ENCODE results near the gene ZNF579. TPM values are rescaled to one million over a fixed set of nuclear protein-coding genes. Genes with fewer than 3 reads are reported as not detected.
A peak's percentile ranks its signal among the peaks of the same experiment; 100 is the strongest.

Gene ZNF579
- total RNA-seq, 1 experiment from 2014 or later, result 19.9 TPM

- H3K27me3 ChIP-seq (ENCODE audit: insufficient read depth, low read length), result no peaks in the 10 kb centered on the region
- H3K9me3 Mint-ChIP-seq, result no peaks in the 10 kb centered on the region
- DNase-seq, result no peak
- no peak overlapping the region for H2BK5ac ChIP-seq (ENCODE audit: insufficient read length, low read length)
- no peak overlapping the region for H2AFZ ChIP-seq (ENCODE audit: low read length)
- H3K23me2 ChIP-seq (ENCODE audit: insufficient read length, low read depth, low read length, poor library complexity, severe bottlenecking), result peaks cover 3% of the 10 kb centered on the region
- peaks cover 3% of the 10 kb centered on the region for H3K79me1 ChIP-seq (ENCODE audit: insufficient read depth, low read depth, low read length, poor library complexity, severe bottlenecking)
- H2AK5ac ChIP-seq (ENCODE audit: insufficient read length, low read length), result no peak overlapping the region
- no peak overlapping the region for H4K91ac ChIP-seq (ENCODE audit: insufficient read length, low read depth, low read length)
- H4K8ac ChIP-seq (replicated peaks; ENCODE audit: insufficient read length, low read depth, low read length), result no peak overlapping the region
- H3K23ac ChIP-seq (ENCODE audit: insufficient read length, low read depth, low read length), result no peak overlapping the region
- no peak overlapping the region for H2BK20ac ChIP-seq (ENCODE audit: low read depth, low read length, poor library complexity, severe bottlenecking)
- H3K4me3 Mint-ChIP-seq, result peak overlapping the region in 1 of 2 experiments; percentile 89; a peak in 1 of 5 replicates
- H3K27me3 Mint-ChIP-seq (ENCODE audit: low read depth), result peaks cover 9% of the 10 kb centered on the region
- H3K27ac Mint-ChIP-seq, result no peak overlapping the region
- no peaks in the 10 kb centered on the region for H3K4me1 ChIP-seq (ENCODE audit: insufficient read depth, low read length)
- no peak overlapping the region for H3K9ac ChIP-seq (ENCODE audit: extremely low read depth, insufficient read length, low read length)
- no peak overlapping the region for H3K18ac ChIP-seq (ENCODE audit: insufficient read length, low read depth, low read length)
- WGBS (ENCODE audit: extremely low coverage, insufficient read length, low lambda C conversion rate), result no CpG with 5 or more reads among the region's 6 CpGs
- TF ChIP-seq CTCF (conservative IDR thresholded peaks at IDR 0.05), result no peak
- peaks cover 1% of the 10 kb centered on the region; the same call in 1 of the 2 replicates for H3K79me2 ChIP-seq (ENCODE audit: insufficient read depth, low read length)
- no peak overlapping the region for H2BK15ac ChIP-seq (ENCODE audit: low read depth, low read length)
- H3K56ac ChIP-seq (ENCODE audit: insufficient read length, low read depth, low read length), result no peak overlapping the region
- H2BK120ac ChIP-seq (ENCODE audit: low read depth, low read length, poor library complexity, severe bottlenecking), result no peak overlapping the region
- no peak overlapping the region for H2BK12ac ChIP-seq (ENCODE audit: insufficient read length, low read depth, low read length)
- H3K9me3 ChIP-seq (ENCODE audit: control insufficient read depth, low read depth, low read length), result no peaks in the 10 kb centered on the region
- H3K4ac ChIP-seq (ENCODE audit: low read depth, low read length), result no peak overlapping the region
- peaks cover 19 to 21% of the 10 kb centered on the region in 2 experiments for H3K4me1 Mint-ChIP-seq
- no peak overlapping the region for H3K27ac ChIP-seq (ENCODE audit: insufficient read length, low read depth, low read length)
- no peaks in the 10 kb centered on the region for H4K20me1 ChIP-seq (ENCODE audit: control insufficient read depth, insufficient read depth, insufficient read length)
- peak overlapping the region; percentile 76 for H3K4me2 ChIP-seq (ENCODE audit: insufficient read depth, insufficient read length, low read length)
- no peak overlapping the region for H3K14ac ChIP-seq (ENCODE audit: insufficient read depth, low read length)
- no peak overlapping the region for H4K5ac ChIP-seq (ENCODE audit: insufficient read length, low read depth, low read length)
- H3T11ph ChIP-seq (ENCODE audit: low read length), result no peak overlapping the region
- H3K36me3 Mint-ChIP-seq (ENCODE audit: insufficient read depth in 1 of 3, low read depth in 3 of 3), result peaks cover 6 to 15% (median 10%) of the 10 kb centered on the region in 3 experiments
Observed at GRCh38 chr19:55581823-55582223, 1.2 kb upstream of the ZNF579 start.

Data from H9 (cell line).